ENCODE results near the gene RSF1.

GRCh38 chr11:77761491-77761890, 59.0 kb downstream of the RSF1 start:
- TF ChIP-seq CTCF (IDR thresholded peaks at IDR 0.05) (no peak), POLR2AphosphoS5 (IDR thresholded peaks at IDR 0.05; ENCODE audit: low read depth, low read length) (no peak), USF2 (IDR thresholded peaks at IDR 0.05; ENCODE audit: borderline replicate concordance, low read depth, low read length) (no peak), MAX (IDR thresholded peaks at IDR 0.05; ENCODE audit: low read depth) (no peak)

Data from SK-N-SH (cell line).